HEK293T (cell line): ENCODE measurements around the gene VWA8.

Source experiments
- FOXA1 ChIP-seq: fragments of 450-650 bp; IDR thresholded peaks from 2 replicates; pipeline ENCODE4 v1.6.1; 2016; ENCODE audit warnings: mild to moderate bottlenecking
- FOXM1 ChIP-seq: fragments of 450-650 bp; IDR thresholded peaks from 2 replicates; pipeline ENCODE4 v1.6.1; 2017; ENCODE audit warnings: mild to moderate bottlenecking, borderline replicate concordance
- HDGF ChIP-seq: fragments of 450-650 bp; IDR thresholded peaks from 2 replicates; pipeline ENCODE4 v1.6.1; 2017; ENCODE audit warnings: antibody characterized with exemption, borderline replicate concordance
- L3MBTL2 ChIP-seq: fragments of 450-650 bp; conservative IDR thresholded peaks from 2 replicates; pipeline ENCODE4 v1.6.1; 2016; ENCODE audit warnings: mild to moderate bottlenecking
- LEF1 ChIP-seq: fragments of 450-650 bp; IDR thresholded peaks from 2 replicates; pipeline ENCODE4 v1.6.1; 2017; ENCODE audit warnings: mild to moderate bottlenecking, borderline replicate concordance
- NFRKB ChIP-seq: fragments of 450-650 bp; IDR thresholded peaks from 2 replicates; pipeline ENCODE4 v1.6.1; 2016; ENCODE audit warnings: mild to moderate bottlenecking, moderate library complexity
- PKNOX1 ChIP-seq: fragments of 450-650 bp; IDR thresholded peaks from 2 replicates; pipeline ENCODE4 v1.6.1; 2016
- SP1 ChIP-seq: fragments of 450-650 bp; IDR thresholded peaks from 2 replicates; pipeline ENCODE4 v1.6.1; 2017
- SUZ12 ChIP-seq: fragments of 450-650 bp; IDR thresholded peaks from 2 replicates; pipeline ENCODE4 v1.6.1; 2016; ENCODE audit warnings: mild to moderate bottlenecking
- ZNF384 ChIP-seq: fragments of 450-650 bp; IDR thresholded peaks from 2 replicates; pipeline ENCODE4 v1.6.1; 2016

- no peak for TF ChIP-seq SP1
- TF ChIP-seq L3MBTL2 = no peak
- no peak for TF ChIP-seq ZNF384
- no peak for TF ChIP-seq PKNOX1
- no peak for TF ChIP-seq HDGF
- TF ChIP-seq NFRKB = no peak
- TF ChIP-seq LEF1 = no peak
- no peak for TF ChIP-seq FOXM1
- TF ChIP-seq FOXA1 = no peak
- TF ChIP-seq SUZ12 = no peak
These were observed 398.8 kb downstream of the VWA8 start for GRCh38 chr13:41562083-41562482.
